ENCODE results near the gene MFSD6.

GRCh38 chr2:190465060-190465459, 56.9 kb downstream of the MFSD6 start:
- TF ChIP-seq EP300 (IDR thresholded peaks at IDR 0.05; ENCODE audit: borderline replicate concordance) (no peak), MAX (IDR thresholded peaks at IDR 0.05) (no peak), FOXM1 (IDR thresholded peaks at IDR 0.05; ENCODE audit: borderline replicate concordance, low read depth) (no peak), TAF1 (IDR thresholded peaks at IDR 0.05; ENCODE audit: low read depth) (no peak), REST (IDR thresholded peaks at IDR 0.05; ENCODE audit: low read depth) (no peak), EGR1 (IDR thresholded peaks at IDR 0.05) (no peak), YY1 (IDR thresholded peaks at IDR 0.05; ENCODE audit: low read depth) (no peak), TCF12 (IDR thresholded peaks at IDR 0.05; ENCODE audit: low read depth) (no peak), TEAD4 (IDR thresholded peaks at IDR 0.05) (no peak), RAD21 (IDR thresholded peaks at IDR 0.05; ENCODE audit: low read depth) (no peak), ZBTB7A (IDR thresholded peaks at IDR 0.05; ENCODE audit: low read depth) (no peak)
- TF ChIP-seq, protein P1, sequence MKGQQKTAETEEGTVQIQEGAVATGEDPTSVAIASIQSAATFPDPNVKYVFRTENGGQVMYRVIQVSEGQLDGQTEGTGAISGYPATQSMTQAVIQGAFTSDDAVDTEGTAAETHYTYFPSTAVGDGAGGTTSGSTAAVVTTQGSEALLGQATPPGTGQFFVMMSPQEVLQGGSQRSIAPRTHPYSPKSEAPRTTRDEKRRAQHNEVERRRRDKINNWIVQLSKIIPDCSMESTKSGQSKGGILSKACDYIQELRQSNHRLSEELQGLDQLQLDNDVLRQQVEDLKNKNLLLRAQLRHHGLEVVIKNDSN (IDR thresholded peaks at IDR 0.05) = no peak

Data from Ishikawa (cell line).